B cell (primary cell): ENCODE results near the gene RRP12. TPM values are rescaled to one million over a fixed set of nuclear protein-coding genes. Genes with fewer than 3 reads are reported as not detected.

Experiments used
- ATAC-seq: fragments of 200-7000 bp; cut with Tn5 transposase; one replicate; pipeline ENCODE4 v1.10.0; 2021; ENCODE audit warnings: low read depth, mild to moderate bottlenecking, moderate number of reproducible peaks, moderate library complexity
- CTCF ChIA-PET: fragments of 350-600 bp; sonication (Branson Sonifier 250); formaldehyde crosslinking; loops from one replicate; lab custom pipeline; 2021; ENCODE audit warnings: antibody characterized with exemption, inconsistent platforms; lab: Charles Lee
- POLR2A ChIA-PET: fragments of 350-600 bp; sonication (Branson Sonifier 250); formaldehyde crosslinking; loops from one replicate; lab custom pipeline; 2021; ENCODE audit warnings: antibody characterized with exemption; lab: Charles Lee
- DNase-seq: peaks from one replicate; pipeline ENCODE4 v3.0.0; 2013
- H2AFZ ChIP-seq: 2 replicates; pipeline ENCODE4 v1.6.1; 2012; ENCODE audit warnings: mild to moderate bottlenecking, low read depth, low read length; ENCODE audit not compliant: insufficient read depth, poor library complexity, severe bottlenecking
- H3K27ac ChIP-seq, 2 donors: 1 replicate in 1 of 2; 2 replicates in 1 of 2; pipeline ENCODE4 v1.5.1; 2012 to 2013; ENCODE audit warnings: low read length in 2 of 2, mild to moderate bottlenecking in 2 of 2, moderate library complexity in 1 of 2
- H3K27me3 ChIP-seq, 4 experiments: fragments of 200-600 bp in 1 of 4; sonication (generic) in 1 of 4; replicated peaks in 1 of 4; 1 replicate in 2 of 4; 2 replicates in 2 of 4; pipeline versions ENCODE4 v1.6.1 to v1.7.0; 2013 to 2016; ENCODE audit warnings: low read length in 3 of 4, mild to moderate bottlenecking in 2 of 4, mixed read lengths in 1 of 4, moderate library complexity in 1 of 4; ENCODE audit not compliant: insufficient read depth in 4 of 4, control insufficient read depth in 3 of 4; ENCODE audit errors: control extremely low read depth in 1 of 4
- H3K36me3 ChIP-seq, 2 experiments: replicated peaks in 1 of 2; 1 replicate in 1 of 2; 2 replicates in 1 of 2; pipeline versions ENCODE4 v1.6.1 to v1.7.1; 2013; ENCODE audit warnings: low read length in 1 of 2; ENCODE audit not compliant: insufficient read depth in 2 of 2, control insufficient read depth in 1 of 2; ENCODE audit errors: control extremely low read depth in 1 of 2, extremely low read depth in 1 of 2
- H3K4me1 ChIP-seq, 2 donors: fragments of 200-600 bp in 1 of 2; sonication (generic) in 1 of 2; 1 replicate in 1 of 2; 2 replicates in 1 of 2; pipeline versions ENCODE4 v1.5.1 to v1.6.1; 2013 to 2017; ENCODE audit warnings: low read length in 2 of 2; ENCODE audit not compliant: control insufficient read depth in 2 of 2, insufficient read depth in 2 of 2
- H3K4me2 ChIP-seq: replicated peaks from 2 replicates; pipeline ENCODE3; 2012; ENCODE audit warnings: mild to moderate bottlenecking, low read depth, low read length; ENCODE audit not compliant: poor library complexity, severe bottlenecking
- H3K4me3 ChIP-seq, 5 experiments: fragments of 200-600 bp in 1 of 5; sonication (generic) in 1 of 5; 1 replicate in 3 of 5; 2 replicates in 2 of 5; pipeline versions ENCODE4 v1.5.1 to v1.7.0; 2011 to 2016; ENCODE audit warnings: low read length in 4 of 5, mild to moderate bottlenecking in 4 of 5, low read depth in 2 of 5, control low read depth in 1 of 5, moderate library complexity in 1 of 5; ENCODE audit not compliant: insufficient read depth in 1 of 5; ENCODE audit errors: control extremely low read depth in 1 of 5, extremely low read depth in 1 of 5
- H3K79me2 ChIP-seq: fragments of 200-600 bp; sonication (generic); one replicate; pipeline ENCODE4 v1.6.0; 2016; ENCODE audit warnings: low read length; ENCODE audit not compliant: control insufficient read depth, insufficient read depth
- H3K9ac ChIP-seq: fragments of 200-600 bp; sonication (generic); 2 replicates; pipeline ENCODE4 v1.6.1; 2017; ENCODE audit warnings: mild to moderate bottlenecking, low read length, moderate library complexity
- H3K9me3 ChIP-seq, 3 donors: one replicate each; pipeline versions ENCODE4 v1.6.1 to v1.7.1; 2013; ENCODE audit warnings: low read length in 2 of 3; ENCODE audit not compliant: control insufficient read depth in 2 of 3, insufficient read depth in 1 of 3; ENCODE audit errors: control extremely low read depth in 1 of 3
- H4K20me1 ChIP-seq: 2 replicates; pipeline ENCODE4 v1.6.0; 2012; ENCODE audit warnings: mild to moderate bottlenecking, low read length; ENCODE audit not compliant: insufficient read depth, control insufficient read depth, poor library complexity, severe bottlenecking
- H3K27ac Mint-ChIP-seq: one replicate; pipeline ENCODE4 v1.8.0; 2021; ENCODE audit warnings: mixed read lengths
- H3K27me3 Mint-ChIP-seq: one replicate; pipeline ENCODE4 v1.8.0; 2021; ENCODE audit warnings: mixed read lengths
- H3K4me1 Mint-ChIP-seq: one replicate; pipeline ENCODE4 v1.8.0; 2021; ENCODE audit warnings: mixed read lengths
- H3K4me3 Mint-ChIP-seq: one replicate; pipeline ENCODE4 v1.8.0; 2021; ENCODE audit warnings: mixed read lengths
- H3K9me3 Mint-ChIP-seq: one replicate; pipeline ENCODE4 v1.8.0; 2022; ENCODE audit warnings: mixed read lengths; ENCODE audit not compliant: insufficient read depth
- CTCF ChIP-seq: fragments of 200-600 bp; IDR thresholded peaks from one replicate; pipeline ENCODE4 v1.8.0; 2022; ENCODE audit warnings: antibody characterized with exemption, mild to moderate bottlenecking
- EZH2 ChIP-seq: IDR thresholded peaks from 2 replicates; pipeline ENCODE4 v1.6.1; 2012; ENCODE audit warnings: borderline replicate concordance, low read depth, mild to moderate bottlenecking, moderate library complexity, low read length; ENCODE audit not compliant: insufficient read depth, poor library complexity, severe bottlenecking
- WGBS: methylation state at CpG from one replicate; pipeline ENCODE4 v1.1.5; 2013; ENCODE audit warnings: missing lambda C conversion rate; ENCODE audit not compliant: insufficient coverage; 5-methylcytosine and 5-hydroxymethylcytosine counted together
- intact Hi-C: fragments of 100-400 bp; cut with micrococcal nuclease; formaldehyde crosslinking; loops from one replicate; pipeline ENCODE4 v1.10.0; 2022
- polyA plus RNA-seq: library from polyadenylated mRNA; depleted of rRNA; stranded (reverse); fragments of >200 nt; gene quantifications from 2 replicates; pipeline ENCODE4 v1.2.3, GENCODE V29; 2012
- total RNA-seq, 2 donors: library from RNA; stranded (reverse); fragments of 120-200 nt in 1 of 2; gene quantifications; 1 replicate in 1 of 2; 2 replicates in 1 of 2; pipeline versions ENCODE4 v1.2.3 to v1.2.4, GENCODE V29; 2013 to 2022

The RRP12 gene
- total and polyA plus RNA-seq, 2 donors (not counting 1 experiment from before 2014, with no cell fraction given), result 19.3 to 35.7 TPM

- H2AFZ ChIP-seq, result peak overlapping the region; percentile 64
- peaks cover 12 to 19% of the 10 kb centered on the region in 2 donors for H3K4me1 ChIP-seq
- DNase-seq, result peak; percentile 52
- intact Hi-C loops, result no loop called here
- no peaks in the 10 kb centered on the region for H3K27me3 ChIP-seq
- peak overlapping the region; percentile 81 for H3K4me2 ChIP-seq
- Mint-ChIP-seq H3K4me3 (peak overlapping the region; percentile 98), H3K27ac (peak overlapping the region; percentile 97), H3K4me1 (peaks cover 15% of the 10 kb centered on the region), H3K9me3 (no peaks in the 10 kb centered on the region), H3K27me3 (no peaks in the 10 kb centered on the region)
- peak overlapping the region; percentile 83 for H3K9ac ChIP-seq
- TF ChIP-seq CTCF (no peak), EZH2 (no peak)
- H3K9me3 ChIP-seq, result no peaks in the 10 kb centered on the region
- CTCF ChIA-PET, result interaction anchor here (1.1 to 3.0 kb wide), 4 partner anchors 10 to 154 kb away, joined by 3 to 16 read pairs (median 5); partner anchors contain the start of gene FRAT1
- POLR2A ChIA-PET, result interaction anchor here (0.5 to 1.6 kb wide), 2 partner anchors 81 to 1193 kb away, joined by 4 to 12 read pairs; partner anchors contain the start of gene FRAT1
- peaks cover 5% of the 10 kb centered on the region for H4K20me1 ChIP-seq
- H3K27ac ChIP-seq, result peak overlapping the region; percentile 90 to 94
- peak; percentile 18 for ATAC-seq
- peaks cover 0 to 17% of the 10 kb centered on the region in 2 experiments for H3K36me3 ChIP-seq
- H3K79me2 ChIP-seq, result peaks cover 17% of the 10 kb centered on the region
- peak overlapping the region; percentile 68 to 98 (median 81) for H3K4me3 ChIP-seq
- 47% methylated on average over 18 of the region's 21 CpGs for WGBS
These were observed 1.1 kb downstream of the RRP12 start for GRCh38 chr10:97399843-97400545.

- POLR2A ChIA-PET, result no interaction called here
- intact Hi-C loops, result no loop called here
These were observed 5.1 kb downstream of the RRP12 start for GRCh38 chr10:97396056-97396455.

More at GRCh38 chr10:97396056-97396455, 5.1 kb downstream of the RRP12 start:
- WGBS, result 94% methylated on average over 3 of the region's 4 CpGs
- no peak for ATAC-seq
- H3K9me3 Mint-ChIP-seq, result no peaks in the 10 kb centered on the region
- no peak overlapping the region for H3K27ac Mint-ChIP-seq
- Histone ChIP-seq H3K4me1 (peaks cover 9 to 13% of the 10 kb centered on the region in 2 donors), H3K27ac (no peak overlapping the region), H3K9ac (no peak overlapping the region), H3K27me3 (no peaks in the 10 kb centered on the region), H3K79me2 (peaks cover 17% of the 10 kb centered on the region), H3K9me3 (no peaks in the 10 kb centered on the region), H2AFZ (no peak overlapping the region), H3K4me2 (no peak overlapping the region), H3K4me3 (no peak overlapping the region), H3K36me3 (peaks cover 7 to 32% of the 10 kb centered on the region in 2 experiments), H4K20me1 (peaks cover 5% of the 10 kb centered on the region)
- no peak for TF ChIP-seq CTCF
- DNase-seq, result no peak
- H3K4me3 Mint-ChIP-seq, result no peak overlapping the region
- CTCF ChIA-PET, result no interaction called here
- H3K4me1 Mint-ChIP-seq, result peaks cover 12% of the 10 kb centered on the region
- H3K27me3 Mint-ChIP-seq, result no peaks in the 10 kb centered on the region
